OCI-M1 (cell line): Measurements from ENCODE around the gene SEL1L2.

Experiments
- DNase-seq: peaks from one replicate; lab custom pipeline; 2025; lab: John Stamatoyannopoulos, UW

The SEL1L2 gene

DNA sequence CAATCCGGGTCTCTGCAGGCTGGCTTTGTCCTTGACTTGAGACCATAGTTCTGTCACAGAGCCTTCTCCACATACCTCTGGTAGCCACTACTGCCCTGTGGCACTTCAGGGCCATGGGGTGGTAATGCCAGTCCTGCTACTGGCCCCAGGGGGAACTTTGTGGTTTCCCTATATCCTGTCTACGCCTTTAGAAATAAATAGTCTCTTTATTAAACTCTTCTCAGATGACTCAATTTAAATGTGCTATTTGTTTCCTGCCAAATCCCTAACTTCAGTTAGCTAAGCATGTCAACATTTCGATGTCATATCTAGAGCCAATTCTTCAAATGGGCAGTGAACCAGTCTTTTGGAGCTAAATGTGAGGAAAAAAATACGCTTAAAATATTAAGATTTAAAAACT, 60.1 kb downstream of the SEL1L2 start:
- DNase-seq, result no peak

DNA sequence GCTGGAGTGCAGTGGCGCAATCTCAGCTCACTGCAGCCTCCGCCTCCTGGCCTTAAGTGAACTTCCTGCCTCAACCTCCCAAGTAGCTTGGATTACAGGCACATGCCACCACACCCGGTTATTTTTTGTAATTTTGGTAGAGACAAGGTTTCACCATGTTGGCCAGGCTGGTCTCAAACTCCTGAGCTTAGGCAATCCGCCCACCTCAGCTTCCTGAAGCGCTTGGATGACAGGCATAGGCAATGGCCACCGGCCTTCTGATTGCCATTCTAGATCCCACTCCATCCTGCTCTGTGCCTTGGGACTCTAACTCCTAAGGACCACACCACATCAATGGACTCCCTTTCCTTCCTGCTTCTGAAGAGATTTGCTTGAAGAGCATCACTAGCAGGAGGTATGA, 60.6 kb downstream of the SEL1L2 start:
- no peak for DNase-seq

DNA sequence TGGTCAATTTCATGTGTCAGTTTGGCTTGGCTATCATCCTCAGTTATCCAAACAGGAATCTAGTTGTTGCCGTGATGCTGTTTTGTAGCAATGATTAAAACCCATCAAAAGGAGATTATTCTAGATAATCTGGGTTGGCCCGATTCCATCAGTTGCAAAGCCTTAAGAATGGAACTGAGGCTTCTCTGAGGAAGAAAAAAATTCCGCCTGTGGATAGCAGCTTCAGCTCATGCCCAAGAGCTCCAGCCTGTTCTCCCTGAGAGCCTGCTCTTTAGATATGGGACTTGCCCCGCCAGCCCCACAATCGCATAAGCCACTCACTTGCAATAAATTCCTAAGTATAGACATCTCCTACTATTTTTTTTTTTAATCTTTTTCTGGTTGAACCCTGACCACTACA, 61.5 kb downstream of the SEL1L2 start:
- no peak for DNase-seq

DNA sequence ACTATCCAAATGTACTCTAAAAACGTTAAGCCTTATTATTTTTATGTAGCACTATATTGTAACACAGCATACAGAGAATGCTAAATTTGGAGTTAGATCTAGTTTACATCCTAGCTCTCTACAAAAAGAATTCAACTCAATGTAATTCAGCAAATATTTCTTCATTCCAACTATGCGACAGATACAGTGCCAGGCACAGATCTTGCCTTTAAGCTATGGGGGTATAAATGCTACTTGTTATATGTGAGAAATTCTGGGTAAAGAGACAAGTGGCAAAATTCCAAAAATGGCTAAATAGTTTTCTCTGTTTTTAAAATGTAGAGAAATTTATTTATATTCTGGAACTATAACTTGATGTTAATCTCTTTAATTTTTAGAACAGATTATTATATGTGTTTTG, 63.2 kb downstream of the SEL1L2 start:
- DNase-seq, result no peak

DNA sequence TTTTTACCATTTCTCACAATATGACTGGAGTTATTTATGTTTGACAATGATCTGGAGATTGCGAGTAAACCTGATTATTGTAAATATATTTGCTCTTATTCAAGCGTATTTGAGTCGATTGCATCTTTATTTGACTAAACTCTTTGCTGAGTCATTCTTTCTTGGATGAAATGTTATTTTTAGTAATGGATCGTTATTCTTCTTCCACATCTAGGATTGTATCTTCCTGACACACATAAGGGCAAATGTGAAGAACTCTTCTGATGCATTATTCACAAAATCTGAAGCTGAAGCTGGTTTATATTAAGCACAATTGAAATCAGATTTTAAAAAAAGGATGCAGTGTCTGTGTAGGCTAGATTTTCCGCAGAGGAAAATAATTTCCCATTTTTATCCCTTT, 68.2 kb downstream of the SEL1L2 start:
- DNase-seq, result no peak

DNA sequence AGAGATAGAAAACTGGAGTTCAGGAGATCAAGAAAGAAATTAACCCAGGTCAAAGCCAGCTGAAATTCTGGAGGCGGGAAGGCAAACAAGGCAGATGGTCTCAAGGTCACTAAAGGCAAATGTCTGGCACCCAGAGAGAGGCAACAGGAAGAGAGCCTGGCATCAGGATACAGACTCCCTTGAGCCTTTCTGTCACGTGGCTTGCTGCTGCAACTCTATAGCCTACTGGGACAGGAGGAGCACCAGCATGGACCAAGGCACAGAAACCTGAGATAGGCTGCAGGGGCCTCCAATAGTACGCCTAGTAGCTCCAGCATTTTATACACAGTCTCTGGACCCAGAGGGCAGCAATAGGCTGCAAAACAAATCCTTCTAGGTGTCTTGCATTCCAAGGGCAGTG, 75.1 kb downstream of the SEL1L2 start:
- DNase-seq, result no peak

DNA sequence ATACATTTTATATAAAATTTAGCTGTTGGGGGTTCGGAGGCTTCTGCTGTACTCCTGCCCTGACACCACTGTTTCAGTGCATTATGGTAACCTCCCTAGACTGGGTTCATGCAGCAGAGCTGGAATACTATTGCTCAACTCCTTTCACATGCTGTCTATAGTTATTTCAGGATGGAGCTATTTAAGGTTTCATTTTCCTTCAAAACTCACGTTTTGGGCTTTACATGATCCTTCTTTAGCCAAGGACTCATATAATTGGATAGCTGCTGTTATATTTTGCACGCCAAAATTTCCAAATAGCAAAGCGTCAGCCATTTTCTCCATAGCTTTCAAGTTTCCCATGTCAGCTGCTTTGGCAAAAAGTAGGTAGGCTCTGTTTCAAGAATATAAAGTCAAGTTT, 76.8 kb downstream of the SEL1L2 start:
- no peak for DNase-seq

DNA sequence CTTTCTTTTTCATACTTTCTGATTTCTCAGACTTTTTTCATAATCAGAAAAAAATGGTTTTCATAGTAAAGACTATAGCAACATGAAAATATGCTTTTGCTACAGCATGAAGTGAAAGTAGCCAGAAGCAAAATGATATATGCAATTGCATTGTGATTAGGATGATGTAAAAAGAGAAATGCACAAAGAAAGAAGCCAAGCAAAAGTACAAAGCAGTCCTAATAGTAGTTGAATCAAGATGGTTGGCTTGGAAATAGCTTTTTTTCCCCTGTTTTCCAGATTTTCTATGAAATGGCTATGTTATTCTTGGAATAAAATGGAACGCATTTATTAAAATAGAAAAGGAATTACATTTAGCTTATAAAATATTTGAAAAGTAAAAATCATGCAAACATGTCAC, 77.3 kb downstream of the SEL1L2 start:
- DNase-seq, result no peak

DNA sequence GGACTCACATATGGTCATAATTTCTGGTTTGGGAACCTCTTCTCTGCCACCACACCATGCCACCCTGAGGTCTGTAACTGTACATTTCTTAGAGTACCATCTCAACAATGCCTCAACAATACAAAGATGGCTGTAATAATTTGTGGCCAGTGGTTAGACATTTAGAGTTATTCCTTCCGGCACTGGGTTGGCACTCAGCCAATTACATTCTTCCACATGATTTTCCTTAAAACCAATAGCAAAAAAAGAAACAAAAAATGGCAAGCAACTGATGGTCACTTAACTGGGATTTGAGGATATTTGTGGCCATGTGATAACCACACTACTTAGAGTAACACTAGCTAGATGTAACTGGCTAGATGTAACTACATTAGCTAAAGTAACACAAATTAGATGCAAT, 79.9 kb downstream of the SEL1L2 start:
- no peak for DNase-seq

DNA sequence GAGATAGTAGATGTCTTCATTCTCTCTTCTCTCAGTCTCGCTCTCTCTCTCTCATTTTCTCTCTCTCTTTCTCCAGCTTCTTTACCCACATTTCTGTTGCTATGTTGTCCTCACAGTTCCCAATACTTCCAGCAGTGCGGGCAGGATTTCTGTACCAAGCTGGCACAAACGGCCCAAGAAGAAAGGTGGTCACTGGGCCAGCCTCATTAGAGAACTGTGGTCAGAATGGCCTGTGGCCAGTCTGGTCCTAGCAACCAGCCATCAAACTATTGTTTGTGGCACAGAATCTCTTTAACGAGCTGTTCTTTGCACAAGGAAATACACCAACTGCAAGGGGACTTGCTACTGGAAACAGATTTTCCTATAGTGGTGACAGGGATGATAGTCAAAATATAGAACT, 81.3 kb downstream of the SEL1L2 start:
- no peak for DNase-seq

DNA sequence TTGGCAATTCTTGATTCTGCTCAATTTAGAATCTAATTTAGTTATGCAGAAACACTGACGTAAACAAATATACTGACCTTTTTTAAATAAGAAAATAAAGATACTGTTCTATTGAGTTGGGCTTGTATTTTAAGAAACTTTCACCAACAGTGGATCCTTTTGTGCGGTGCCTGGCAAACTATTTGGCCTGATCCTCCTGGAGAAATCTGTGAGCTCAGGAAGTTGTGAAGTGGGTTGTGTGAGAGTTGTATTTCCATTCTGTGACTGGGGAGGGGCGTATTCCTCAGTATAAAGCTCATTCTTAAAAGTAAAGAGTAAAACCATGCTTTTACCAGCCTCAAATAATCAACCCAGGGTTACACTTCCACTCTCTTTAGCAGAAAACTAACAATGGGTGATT, 85.6 kb downstream of the SEL1L2 start:
- no peak for DNase-seq

DNA sequence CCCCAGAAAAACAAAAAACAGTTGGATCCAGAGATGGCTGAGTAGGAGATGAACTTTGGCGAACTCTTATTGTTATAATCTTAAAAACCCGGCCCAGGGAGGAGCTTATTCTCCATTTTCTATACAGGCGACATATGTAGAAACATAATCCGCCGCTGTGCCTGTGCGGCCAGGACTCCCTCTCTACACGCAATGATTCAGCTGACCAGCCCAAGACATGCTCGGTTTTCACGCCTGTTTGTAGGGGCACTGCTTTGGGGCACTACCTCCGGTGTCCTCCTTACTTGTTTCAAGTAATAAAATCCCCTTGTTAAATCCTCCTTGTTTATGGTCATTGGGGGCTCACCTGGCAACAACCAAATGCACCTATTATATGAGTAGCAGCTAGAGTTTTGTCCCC, 89.9 kb downstream of the SEL1L2 start:
- no peak for DNase-seq

DNA sequence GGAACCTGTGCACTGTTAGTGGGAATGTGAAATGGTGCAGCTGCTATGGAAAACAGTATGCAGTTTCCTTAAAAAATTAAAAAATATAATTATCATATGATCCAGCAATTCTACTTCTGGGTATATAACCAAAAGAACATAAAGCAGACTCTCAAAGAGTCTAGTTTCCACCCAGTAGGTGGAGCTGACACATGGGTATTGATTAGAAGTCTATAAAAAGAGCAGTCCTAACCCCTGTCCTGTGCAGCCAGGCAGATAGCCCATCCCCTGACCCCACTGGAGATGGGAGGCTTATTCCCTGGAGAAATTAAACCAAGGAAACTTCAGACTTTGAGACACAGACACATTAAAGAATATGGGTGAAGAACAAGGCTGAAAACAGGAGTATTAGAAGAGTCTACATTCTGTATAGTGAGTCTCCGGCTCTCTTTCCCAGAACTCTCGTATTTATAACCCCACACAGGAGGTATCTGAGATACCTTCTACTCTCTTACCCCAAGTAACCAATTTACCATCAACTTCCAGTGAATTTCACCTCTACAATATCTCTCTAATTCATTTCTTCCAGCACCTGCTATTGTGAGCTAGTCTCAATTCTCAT, 92.3 kb downstream of the SEL1L2 start:
- DNase-seq, result peak; percentile 35

DNA sequence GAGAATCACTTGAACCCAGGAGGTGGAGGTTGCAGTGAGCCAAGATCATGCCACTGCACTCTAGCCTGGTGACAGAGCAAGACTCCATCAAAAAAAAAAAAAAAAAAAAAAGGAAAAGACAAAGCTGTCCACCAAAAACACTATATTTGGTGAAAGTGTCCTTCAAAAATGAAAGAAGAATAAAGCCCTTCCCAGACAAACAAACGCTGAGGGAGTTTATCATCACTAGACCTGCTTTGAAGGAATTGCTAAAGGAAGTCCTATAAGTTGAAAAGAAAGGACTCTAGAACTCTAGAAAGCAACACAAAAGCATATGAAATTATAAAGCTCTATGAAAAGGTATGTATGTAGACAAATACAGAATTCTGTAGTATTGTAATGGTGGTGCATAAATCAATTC, 98.8 kb downstream of the SEL1L2 start:
- DNase-seq, result no peak

DNA sequence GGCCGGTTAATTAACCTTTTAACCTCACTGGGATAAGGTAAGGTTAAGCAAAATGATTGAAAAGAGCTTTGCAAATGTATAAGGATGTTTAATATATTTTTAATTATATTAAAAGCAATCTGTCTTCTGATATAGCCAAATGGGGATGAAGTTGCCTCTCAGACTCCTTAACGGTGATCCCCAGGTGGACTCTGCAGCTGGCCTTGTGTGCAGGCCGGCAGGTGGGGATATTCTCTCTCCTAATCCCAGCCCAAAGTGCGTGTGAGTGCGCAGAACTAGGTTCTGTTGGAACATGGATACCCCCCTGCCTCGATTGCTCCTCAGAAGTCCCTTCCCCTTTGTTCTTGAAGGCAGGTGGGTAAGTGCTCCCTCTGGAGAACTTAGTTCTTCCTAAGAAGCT, 105.6 kb downstream of the SEL1L2 start:
- DNase-seq, result no peak

DNA sequence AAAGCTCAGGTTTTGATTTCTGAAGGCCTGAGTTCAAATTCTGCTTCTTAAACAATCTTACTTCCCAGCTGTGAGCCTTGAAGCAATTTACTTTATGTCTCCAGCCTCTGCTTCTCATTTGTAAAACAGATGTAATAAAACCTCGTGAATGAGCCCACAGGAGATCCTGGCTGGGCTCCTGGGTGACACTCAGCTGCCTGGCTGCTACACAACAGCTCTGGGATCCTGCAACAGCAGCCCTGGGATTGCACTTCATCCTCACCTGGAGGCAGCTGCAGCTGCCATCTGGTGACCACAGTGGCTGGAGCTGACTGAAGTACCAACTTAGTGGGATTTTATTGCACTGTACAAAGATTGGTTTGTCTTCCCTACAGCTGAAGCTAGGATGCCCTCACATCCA, 107.0 kb downstream of the SEL1L2 start:
- DNase-seq, result no peak

DNA sequence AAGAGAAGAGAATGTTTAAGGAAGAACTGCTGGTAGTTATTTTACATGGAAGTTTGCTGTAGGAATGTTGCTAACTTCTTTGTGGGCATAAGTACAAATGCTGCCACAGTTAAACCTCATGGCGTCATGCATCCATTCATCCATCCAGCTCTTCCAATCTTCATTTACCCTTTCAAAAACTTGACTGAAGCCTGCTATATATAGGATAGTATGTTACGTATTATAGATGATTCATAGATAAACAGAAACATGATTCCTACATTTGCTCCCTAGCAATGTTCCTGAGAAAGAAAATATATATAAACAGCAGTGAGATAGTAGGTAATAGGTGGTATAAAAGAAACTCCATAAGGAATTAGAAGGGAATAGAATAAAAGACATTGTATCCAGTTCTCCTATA, 111.8 kb downstream of the SEL1L2 start:
- DNase-seq, result no peak

DNA sequence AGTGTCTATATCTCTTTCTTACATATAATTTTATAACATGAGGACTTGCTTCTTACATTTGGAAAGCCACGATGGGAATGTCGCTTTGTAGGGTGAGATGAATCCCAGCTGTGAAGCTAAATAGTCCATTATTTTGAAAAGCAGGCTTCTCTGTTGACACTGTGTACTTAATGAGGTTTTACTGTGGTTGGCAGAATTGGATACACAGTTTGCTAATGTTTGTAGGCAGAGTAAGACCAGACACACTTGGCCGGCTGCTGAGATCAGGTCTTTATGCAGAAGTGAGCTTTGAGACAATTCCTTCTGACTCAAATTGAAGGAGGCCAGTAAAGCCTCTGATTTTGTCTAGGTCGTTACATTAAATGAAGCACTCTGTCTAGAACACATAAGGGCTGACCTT, 112.6 kb downstream of the SEL1L2 start:
- DNase-seq, result no peak

DNA sequence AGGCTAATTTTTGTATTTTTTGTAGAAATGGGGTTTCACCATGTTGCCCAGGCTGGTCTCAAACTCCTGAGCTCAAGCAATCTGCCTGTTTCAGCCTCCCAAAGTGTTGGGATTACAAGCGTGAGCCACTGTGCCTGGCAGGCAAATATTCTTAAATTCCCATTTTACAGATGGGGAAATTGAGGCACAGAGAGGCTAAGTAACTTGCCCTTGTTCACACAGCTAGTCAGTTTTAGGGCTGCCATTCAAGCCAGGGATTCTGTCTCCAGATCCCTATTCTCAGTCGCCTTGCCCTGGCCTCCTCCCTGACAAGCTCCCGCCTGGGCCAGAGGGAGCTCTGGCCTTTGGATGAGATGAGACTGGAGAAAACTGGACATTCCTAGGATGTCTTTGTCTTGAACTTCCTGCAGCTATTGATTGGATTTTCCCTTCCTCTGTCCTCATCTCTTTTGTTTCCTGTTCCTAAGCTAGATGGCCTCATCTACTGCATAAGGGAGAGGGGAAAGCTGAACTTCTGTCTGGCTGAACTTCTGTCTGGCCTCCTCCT, 115.1 kb downstream of the SEL1L2 start:
- DNase-seq, result no peak

DNA sequence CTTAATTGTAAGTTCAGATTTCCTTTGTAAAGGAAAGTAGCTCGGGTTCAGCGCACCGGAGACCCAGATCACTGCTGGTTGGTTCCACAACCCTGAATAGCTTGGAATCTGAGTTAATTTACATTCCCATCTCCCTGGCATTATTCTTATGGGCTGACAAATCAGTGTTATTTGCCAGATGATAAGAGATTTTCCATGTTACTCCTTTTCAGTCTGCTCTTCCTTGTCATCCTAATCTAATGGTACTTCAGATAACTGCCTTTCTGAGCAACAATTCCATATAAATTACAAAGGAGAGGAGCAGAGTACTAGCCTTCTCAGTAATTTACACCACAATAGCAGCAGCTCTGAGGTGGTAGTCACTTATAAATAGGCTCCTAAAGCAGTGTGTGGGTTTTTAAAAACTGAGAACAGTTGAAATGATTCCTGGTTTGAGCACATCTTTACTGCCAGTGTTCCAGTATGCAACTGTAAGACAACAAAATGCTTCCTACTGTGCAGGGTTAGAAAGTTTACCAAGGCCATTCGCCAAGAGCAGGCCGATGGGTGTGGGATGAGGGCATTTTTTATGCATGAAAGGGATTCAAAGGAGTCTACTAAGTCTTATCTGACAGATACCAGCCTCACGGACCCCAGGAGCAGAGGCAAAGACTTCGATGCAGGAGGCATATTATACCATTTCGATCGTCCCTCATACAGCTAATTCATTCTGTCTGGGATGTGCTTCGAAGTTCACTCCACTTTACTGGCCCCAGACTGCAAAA, 115.8 kb downstream of the SEL1L2 start:
- DNase-seq, result no peak

DNA sequence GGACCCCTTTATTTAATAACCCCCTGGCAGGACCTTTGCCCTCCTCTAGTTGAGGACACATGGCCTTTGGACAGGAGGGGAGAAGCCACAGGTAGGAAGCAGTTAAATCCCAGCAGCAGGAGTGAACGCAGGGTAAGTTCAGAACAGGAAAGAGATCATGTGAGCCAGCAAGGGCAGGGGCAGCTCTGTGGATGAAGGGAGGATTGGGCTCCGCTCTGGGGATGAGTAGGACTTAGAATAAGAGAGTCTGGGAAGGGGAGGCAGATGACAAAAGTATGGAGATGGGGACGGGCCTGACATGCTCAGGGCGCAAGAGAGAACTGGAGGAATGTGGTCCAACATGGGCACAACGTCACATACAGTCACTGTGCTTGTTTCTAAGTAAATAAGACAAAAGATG, 116.6 kb downstream of the SEL1L2 start:
- no peak for DNase-seq

DNA sequence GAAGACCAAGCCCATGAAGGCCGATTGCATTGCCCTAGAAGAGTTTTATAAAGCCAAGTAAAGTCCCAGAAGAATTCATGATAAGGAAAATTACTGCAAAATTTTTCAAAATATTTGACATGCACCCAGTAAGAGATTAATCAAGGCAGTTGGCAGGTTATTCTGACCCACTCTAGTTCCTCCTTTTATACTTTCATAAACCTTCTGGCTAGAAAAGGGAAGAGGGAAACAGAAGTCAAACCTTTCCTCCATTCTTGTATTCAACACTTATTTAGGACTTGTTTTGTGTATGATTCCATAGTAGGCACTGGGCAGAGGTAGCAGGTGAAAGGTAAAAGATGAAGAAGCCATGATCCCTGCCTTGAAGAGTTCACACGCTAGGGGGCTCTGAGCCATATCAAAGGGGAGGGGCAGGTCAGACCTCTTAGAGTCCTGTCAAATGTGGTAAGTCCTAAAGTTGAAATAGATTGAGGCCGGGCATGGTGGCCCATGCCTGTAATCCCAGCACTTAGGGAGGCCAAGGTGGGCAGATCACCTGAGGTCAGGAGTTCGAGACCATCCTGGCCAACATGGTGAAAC, 120.2 kb downstream of the SEL1L2 start:
- DNase-seq, result no peak

DNA sequence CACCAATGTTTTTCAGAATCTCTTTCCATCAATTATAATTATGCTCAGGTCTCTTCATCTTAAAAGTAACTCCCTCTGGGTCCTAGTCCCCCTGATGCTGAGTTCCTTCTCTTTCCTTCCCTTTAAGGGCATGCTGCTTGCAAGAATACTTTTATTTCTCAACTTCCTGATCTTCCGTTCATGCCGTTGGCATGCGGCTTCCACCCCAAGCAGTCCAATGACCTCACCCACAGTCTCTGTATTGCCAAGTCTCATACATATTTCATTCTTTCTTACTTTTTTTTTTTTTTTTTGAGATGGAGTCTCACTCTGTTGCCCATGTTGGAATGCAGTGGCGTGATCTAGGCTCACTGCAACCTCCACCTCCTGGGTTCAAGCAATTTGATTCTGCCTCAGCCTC, 122.1 kb downstream of the SEL1L2 start:
- no peak for DNase-seq
